Mucosa of stomach (tissue), 1 donor: Measurements from ENCODE around the gene KCNG1.

Experiments used
- H3K27me3 ChIP-seq: one replicate; pipeline ENCODE4 v1.7.0; 2013; ENCODE audit warnings: mild to moderate bottlenecking, low read length; ENCODE audit not compliant: control insufficient read depth, insufficient read depth
- H3K36me3 ChIP-seq: one replicate; pipeline ENCODE4 v1.7.0; 2013; ENCODE audit warnings: low read length; ENCODE audit not compliant: control insufficient read depth, insufficient read depth
- H3K4me1 ChIP-seq: one replicate; pipeline ENCODE4 v1.7.0; 2013; ENCODE audit warnings: mild to moderate bottlenecking, low read length; ENCODE audit not compliant: control insufficient read depth, insufficient read depth
- H3K4me3 ChIP-seq: one replicate; pipeline ENCODE4 v1.7.0; 2013; ENCODE audit warnings: low read length
- H3K9ac ChIP-seq: one replicate; pipeline ENCODE4 v1.7.0; 2013; ENCODE audit warnings: mild to moderate bottlenecking, low read length, moderate library complexity
- H3K9me3 ChIP-seq: one replicate; pipeline ENCODE4 v1.7.0; 2013; ENCODE audit warnings: mild to moderate bottlenecking, low read length, moderate library complexity; ENCODE audit not compliant: control insufficient read depth
- donor health status: Pancreatic carcinoma.

Gene KCNG1

GRCh38 chr20:51005214-51005613 lies 17.7 kb downstream of the KCNG1 start:
- Histone ChIP-seq H3K9me3 (no peaks in the 10 kb centered on the region), H3K9ac (no peak overlapping the region), H3K27me3 (no peaks in the 10 kb centered on the region), H3K4me1 (peaks cover 7% of the 10 kb centered on the region), H3K36me3 (no peaks in the 10 kb centered on the region), H3K4me3 (no peak overlapping the region)

DNA sequence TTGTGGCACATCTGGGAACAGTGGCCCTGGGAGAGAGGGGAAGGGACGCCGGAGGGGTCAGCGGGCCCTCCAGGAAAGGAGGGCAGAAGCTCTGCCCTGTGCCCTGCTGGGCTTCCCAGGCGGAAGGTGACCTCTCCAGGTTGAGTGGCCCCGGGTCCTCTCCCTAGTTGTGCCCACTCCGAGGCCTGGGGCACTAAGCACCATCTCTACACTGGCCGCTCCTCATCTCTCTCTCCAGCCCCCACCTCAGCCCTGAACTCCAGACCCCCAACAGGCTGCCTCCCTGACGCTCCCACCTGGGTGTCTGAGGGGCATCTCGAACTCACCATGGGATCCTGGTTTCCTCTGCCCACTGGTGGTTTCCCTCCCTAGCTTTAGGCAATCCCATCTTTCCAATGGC lies 18.1 kb downstream of the KCNG1 start:
- H3K27me3 ChIP-seq = no peaks in the 10 kb centered on the region

GRCh38 chr20:51004305-51004727 lies 18.6 kb downstream of the KCNG1 start:
- Histone ChIP-seq H3K9ac (no peak overlapping the region), H3K36me3 (no peaks in the 10 kb centered on the region), H3K4me3 (no peak overlapping the region), H3K9me3 (no peaks in the 10 kb centered on the region), H3K4me1 (peaks cover 4% of the 10 kb centered on the region), H3K27me3 (no peaks in the 10 kb centered on the region)

More for the DNA sequence above, 18.1 kb downstream of the KCNG1 start:
- Histone ChIP-seq H3K4me1 (peaks cover 7% of the 10 kb centered on the region), H3K9me3 (no peaks in the 10 kb centered on the region), H3K4me3 (no peak overlapping the region), H3K36me3 (no peaks in the 10 kb centered on the region), H3K9ac (no peak overlapping the region)

DNA sequence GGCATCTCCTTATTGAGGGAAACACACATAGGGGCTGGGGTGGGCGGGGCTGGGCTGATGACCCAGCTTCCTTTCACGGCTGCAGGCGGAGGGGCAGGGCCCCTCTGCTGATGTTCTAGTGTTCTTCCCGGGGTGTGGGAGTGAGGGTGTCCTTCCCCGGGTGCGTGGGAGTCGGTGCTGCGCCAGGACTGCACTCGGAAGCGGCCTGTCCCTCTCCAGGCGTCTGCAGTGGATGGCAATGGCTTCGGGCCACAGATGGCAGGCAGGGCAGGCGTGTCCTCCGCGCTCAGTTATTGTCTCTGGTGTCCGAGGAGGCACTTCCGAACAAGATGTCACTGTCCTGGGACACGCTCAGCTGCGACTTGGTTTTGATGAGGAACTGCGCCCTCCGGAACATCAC lies 19.2 kb downstream of the KCNG1 start:
- H3K9ac ChIP-seq = no peak overlapping the region
- H3K27me3 ChIP-seq = no peaks in the 10 kb centered on the region
- H3K4me3 ChIP-seq = no peak overlapping the region
- no peaks in the 10 kb centered on the region for H3K4me1 ChIP-seq
- H3K36me3 ChIP-seq = no peaks in the 10 kb centered on the region
- no peaks in the 10 kb centered on the region for H3K9me3 ChIP-seq

DNA sequence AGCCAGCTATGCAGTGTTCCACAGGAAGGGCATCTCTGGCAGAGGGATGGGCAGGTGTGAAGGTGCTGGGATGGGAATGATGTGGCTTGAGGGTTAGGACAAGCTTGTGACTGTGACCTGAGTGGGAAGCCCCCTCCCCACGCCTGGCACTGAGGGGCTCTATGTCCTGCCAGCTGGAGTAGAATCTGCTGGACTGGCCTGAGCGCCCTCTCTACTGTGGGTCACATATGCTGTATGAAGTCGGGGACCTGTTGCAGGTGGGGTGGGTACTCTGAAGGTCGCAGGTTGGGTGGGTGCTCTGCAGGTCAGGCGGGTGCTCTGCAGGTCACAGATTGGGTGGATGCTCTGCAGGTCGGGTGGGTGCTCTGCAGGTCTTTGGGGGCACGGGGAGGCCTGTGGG lies 20.3 kb downstream of the KCNG1 start:
- H3K4me3 ChIP-seq = no peak overlapping the region
- H3K36me3 ChIP-seq = no peaks in the 10 kb centered on the region
- H3K27me3 ChIP-seq = peaks cover 2% of the 10 kb centered on the region
- H3K9me3 ChIP-seq = no peaks in the 10 kb centered on the region
- no peaks in the 10 kb centered on the region for H3K4me1 ChIP-seq
- no peak overlapping the region for H3K9ac ChIP-seq

GRCh38 chr20:51001430-51002265 lies 21.3 kb downstream of the KCNG1 start:
- no peak overlapping the region for H3K9ac ChIP-seq
- no peaks in the 10 kb centered on the region for H3K4me1 ChIP-seq
- H3K36me3 ChIP-seq = no peaks in the 10 kb centered on the region
- no peak overlapping the region for H3K4me3 ChIP-seq
- H3K9me3 ChIP-seq = no peaks in the 10 kb centered on the region
- H3K27me3 ChIP-seq = peaks cover 9% of the 10 kb centered on the region

DNA sequence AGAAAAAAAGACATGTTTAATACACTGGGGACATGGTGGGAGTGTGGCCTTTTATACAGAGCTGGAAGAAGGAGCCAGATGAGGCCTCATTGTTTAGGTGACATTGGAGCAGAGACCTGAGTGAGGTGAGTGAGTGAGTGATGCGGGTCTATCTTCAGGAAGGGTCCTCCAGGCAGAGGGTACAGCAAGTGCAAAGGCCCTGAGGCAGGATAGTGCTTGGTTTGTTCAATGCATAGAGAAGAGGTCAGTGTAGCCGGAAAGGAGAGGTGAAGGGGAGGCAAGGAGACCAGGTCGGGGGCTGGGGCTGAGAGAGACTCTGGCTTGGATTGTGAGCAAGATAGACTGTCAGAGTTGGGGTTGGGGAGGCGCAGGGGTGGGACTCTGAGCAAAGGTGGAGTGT lies 23.6 kb downstream of the KCNG1 start:
- Histone ChIP-seq H3K9me3 (no peaks in the 10 kb centered on the region), H3K9ac (no peak overlapping the region), H3K27me3 (peaks cover 13% of the 10 kb centered on the region), H3K36me3 (no peaks in the 10 kb centered on the region), H3K4me3 (no peak overlapping the region), H3K4me1 (no peaks in the 10 kb centered on the region)

- no peaks in the 10 kb centered on the region for H3K36me3 ChIP-seq
- H3K4me3 ChIP-seq = no peak overlapping the region
- H3K9ac ChIP-seq = no peak overlapping the region
- peaks cover 13% of the 10 kb centered on the region for H3K27me3 ChIP-seq
- no peaks in the 10 kb centered on the region for H3K4me1 ChIP-seq
- no peaks in the 10 kb centered on the region for H3K9me3 ChIP-seq
Observed at GRCh38 chr20:50996901-50997865, 25.7 kb downstream of the KCNG1 start.

DNA sequence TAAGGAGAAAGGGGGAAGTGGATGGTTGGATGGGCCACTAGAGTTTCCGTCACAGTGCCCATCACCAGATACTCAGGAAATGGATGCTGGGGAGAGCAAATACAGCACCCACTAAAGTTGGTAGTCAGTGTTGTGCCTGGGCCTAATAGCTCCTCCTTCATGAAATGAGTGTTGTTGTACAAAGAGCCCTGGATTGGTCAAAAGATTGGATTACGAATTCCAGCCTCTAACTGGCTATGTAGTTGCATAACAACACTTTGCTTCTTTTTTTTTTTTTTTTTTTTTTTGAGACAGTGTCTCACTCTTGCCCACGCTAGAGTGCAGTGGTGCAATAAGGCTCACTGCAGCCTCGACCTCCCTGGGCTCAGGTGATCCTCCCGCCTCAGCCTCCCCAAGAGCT lies 27.4 kb downstream of the KCNG1 start:
- no peaks in the 10 kb centered on the region for H3K9me3 ChIP-seq
- H3K36me3 ChIP-seq = no peaks in the 10 kb centered on the region
- no peak overlapping the region for H3K4me3 ChIP-seq
- peaks cover 13% of the 10 kb centered on the region for H3K27me3 ChIP-seq
- H3K4me1 ChIP-seq = no peaks in the 10 kb centered on the region
- no peak overlapping the region for H3K9ac ChIP-seq

- Histone ChIP-seq H3K36me3 (no peaks in the 10 kb centered on the region), H3K4me3 (no peak overlapping the region), H3K4me1 (no peaks in the 10 kb centered on the region), H3K27me3 (peaks cover 13% of the 10 kb centered on the region), H3K9ac (no peak overlapping the region), H3K9me3 (no peaks in the 10 kb centered on the region)
Observed at GRCh38 chr20:50993876-50994275, 29.0 kb downstream of the KCNG1 start.

DNA sequence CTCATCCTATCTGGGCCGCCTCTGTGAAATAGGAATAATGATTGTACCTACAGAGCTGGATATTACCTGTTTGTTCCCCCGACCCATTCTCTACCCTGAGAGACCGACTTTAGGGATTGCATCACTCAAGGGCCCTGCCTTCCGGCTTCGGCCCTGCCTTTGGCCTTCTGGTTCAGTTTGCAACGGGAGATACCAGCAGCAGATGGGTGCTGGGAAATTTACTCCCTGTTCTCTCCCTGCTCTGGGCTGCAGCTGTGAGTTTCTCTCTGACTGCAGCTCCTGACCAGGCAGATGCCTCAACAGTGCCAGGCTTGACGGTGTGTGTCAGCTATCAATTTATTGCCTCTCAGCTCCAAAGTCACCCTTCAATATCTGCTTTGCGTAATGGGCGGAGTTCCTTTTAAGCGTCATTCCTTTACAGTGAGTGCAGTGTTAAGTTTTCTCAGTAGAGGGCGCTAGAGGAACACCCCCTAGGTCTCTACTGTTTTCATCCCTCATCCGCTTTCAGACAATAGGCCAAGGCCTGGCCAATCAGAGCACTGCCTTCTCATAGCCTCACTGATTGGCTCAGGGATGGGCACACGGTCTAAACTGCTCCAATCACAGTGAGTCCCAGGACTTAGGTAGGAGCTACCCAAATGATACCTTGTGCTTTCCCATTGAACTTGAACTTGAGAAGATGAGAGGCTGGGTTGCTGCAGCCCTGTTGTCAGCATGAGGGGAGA lies 30.0 kb downstream of the KCNG1 start:
- Histone ChIP-seq H3K9me3 (no peaks in the 10 kb centered on the region), H3K4me3 (no peak overlapping the region), H3K9ac (no peak overlapping the region), H3K4me1 (no peaks in the 10 kb centered on the region), H3K27me3 (peaks cover 13% of the 10 kb centered on the region), H3K36me3 (no peaks in the 10 kb centered on the region)
